Measurements from ENCODE around the gene ANO5. TPM values are rescaled to one million over a fixed set of nuclear protein-coding genes. Genes with fewer than 3 reads are reported as not detected.
A peak's percentile ranks its signal among the peaks of the same experiment; 100 is the strongest.

ANO5 gene
- total and polyA plus RNA-seq, 4 donors = 0.22 to 3.6 (median 1.9) TPM

DNA sequence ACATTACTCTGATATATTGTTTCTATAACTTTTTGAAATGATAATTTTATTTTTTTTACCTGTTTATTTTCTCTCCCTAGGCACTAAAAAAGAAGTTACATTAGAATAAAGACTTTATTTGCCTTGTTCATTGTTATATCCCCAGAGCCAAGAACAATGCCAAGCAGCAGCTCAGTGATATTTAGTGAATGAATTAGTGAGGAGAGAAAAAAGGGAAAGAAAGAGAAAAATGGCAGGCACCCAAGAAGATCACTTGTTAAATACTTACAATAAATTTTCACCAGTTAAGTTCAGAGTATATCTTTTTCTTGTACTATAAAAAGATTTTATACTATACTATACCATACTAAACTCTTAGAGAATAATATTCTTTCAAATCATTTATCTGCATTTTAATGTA is 13.3 kb upstream of the ANO5 start:
- Histone ChIP-seq H3K27ac (ENCODE audit: low read depth in 1 of 2, low read length in 1 of 2) (no peak overlapping the region), H3K9ac (ENCODE audit: insufficient read depth in 1 of 2, low read length in 2 of 2) (no peak overlapping the region), H3K4me1 (ENCODE audit: control insufficient read depth in 5 of 5, insufficient read depth in 5 of 5, low read length in 5 of 5) (no peaks in the 10 kb centered on the region), H3K27me3 (ENCODE audit: control insufficient read depth in 3 of 3, insufficient read depth in 3 of 3, low read length in 2 of 3) (no peaks in the 10 kb centered on the region), H3K4me3 (no peak overlapping the region), H3K9me3 (ENCODE audit: control insufficient read depth in 4 of 4, insufficient read depth in 3 of 4, low read length in 3 of 4) (no peaks in the 10 kb centered on the region), H3K36me3 (ENCODE audit: control insufficient read depth in 4 of 4, insufficient read depth in 4 of 4, low read length in 4 of 4) (no peaks in the 10 kb centered on the region)
- TF ChIP-seq, protein P1, sequence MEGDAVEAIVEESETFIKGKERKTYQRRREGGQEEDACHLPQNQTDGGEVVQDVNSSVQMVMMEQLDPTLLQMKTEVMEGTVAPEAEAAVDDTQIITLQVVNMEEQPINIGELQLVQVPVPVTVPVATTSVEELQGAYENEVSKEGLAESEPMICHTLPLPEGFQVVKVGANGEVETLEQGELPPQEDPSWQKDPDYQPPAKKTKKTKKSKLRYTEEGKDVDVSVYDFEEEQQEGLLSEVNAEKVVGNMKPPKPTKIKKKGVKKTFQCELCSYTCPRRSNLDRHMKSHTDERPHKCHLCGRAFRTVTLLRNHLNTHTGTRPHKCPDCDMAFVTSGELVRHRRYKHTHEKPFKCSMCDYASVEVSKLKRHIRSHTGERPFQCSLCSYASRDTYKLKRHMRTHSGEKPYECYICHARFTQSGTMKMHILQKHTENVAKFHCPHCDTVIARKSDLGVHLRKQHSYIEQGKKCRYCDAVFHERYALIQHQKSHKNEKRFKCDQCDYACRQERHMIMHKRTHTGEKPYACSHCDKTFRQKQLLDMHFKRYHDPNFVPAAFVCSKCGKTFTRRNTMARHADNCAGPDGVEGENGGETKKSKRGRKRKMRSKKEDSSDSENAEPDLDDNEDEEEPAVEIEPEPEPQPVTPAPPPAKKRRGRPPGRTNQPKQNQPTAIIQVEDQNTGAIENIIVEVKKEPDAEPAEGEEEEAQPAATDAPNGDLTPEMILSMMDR (IDR thresholded peaks at IDR 0.05; ENCODE audit: control extremely low read depth, extremely low read depth) = no peak
- no peak for ATAC-seq (ENCODE audit: insufficient read depth, low FRiP score)
- no peak for DNase-seq

DNA sequence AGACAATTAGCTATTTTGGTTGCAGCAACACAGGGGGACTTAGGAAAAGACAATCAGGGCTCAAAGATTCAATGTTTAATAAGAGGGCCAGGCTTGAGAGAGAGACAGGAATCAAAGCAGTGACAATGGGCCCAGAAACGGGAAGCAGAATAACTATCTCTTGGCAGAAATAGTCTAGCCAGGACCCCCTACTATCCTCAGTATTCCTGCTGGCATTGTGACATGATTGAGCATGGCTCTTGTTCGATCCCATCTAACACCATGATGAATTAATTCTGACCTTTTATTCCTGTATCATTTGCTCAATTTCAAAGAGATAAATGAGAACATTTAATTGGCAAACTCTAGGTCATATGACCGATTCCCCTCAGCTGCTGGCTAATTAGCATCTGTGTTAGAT is 12.8 kb upstream of the ANO5 start:
- no peaks in the 10 kb centered on the region for H3K4me1 ChIP-seq (ENCODE audit: control insufficient read depth in 5 of 5, insufficient read depth in 5 of 5, low read length in 5 of 5)
- DNase-seq (no peak), ATAC-seq (ENCODE audit: insufficient read depth, low FRiP score) (no peak)
- TF ChIP-seq, protein P1 (IDR thresholded peaks at IDR 0.05; ENCODE audit: control extremely low read depth, extremely low read depth) = no peak
- no peak overlapping the region for H3K27ac ChIP-seq (ENCODE audit: low read depth in 1 of 2, low read length in 1 of 2)
- 76 to 80% methylated on average over 3 of the region's 3 CpGs for WGBS, 2 donors
- H3K9me3 ChIP-seq (ENCODE audit: control insufficient read depth in 4 of 4, insufficient read depth in 3 of 4, low read length in 3 of 4) = no peaks in the 10 kb centered on the region
- no peaks in the 10 kb centered on the region for H3K27me3 ChIP-seq (ENCODE audit: control insufficient read depth in 3 of 3, insufficient read depth in 3 of 3, low read length in 2 of 3)
- no peak overlapping the region for H3K9ac ChIP-seq (ENCODE audit: insufficient read depth in 1 of 2, low read length in 2 of 2)
- H3K36me3 ChIP-seq (ENCODE audit: control insufficient read depth in 4 of 4, insufficient read depth in 4 of 4, low read length in 4 of 4) = no peaks in the 10 kb centered on the region
- H3K4me3 ChIP-seq = no peak overlapping the region

DNA sequence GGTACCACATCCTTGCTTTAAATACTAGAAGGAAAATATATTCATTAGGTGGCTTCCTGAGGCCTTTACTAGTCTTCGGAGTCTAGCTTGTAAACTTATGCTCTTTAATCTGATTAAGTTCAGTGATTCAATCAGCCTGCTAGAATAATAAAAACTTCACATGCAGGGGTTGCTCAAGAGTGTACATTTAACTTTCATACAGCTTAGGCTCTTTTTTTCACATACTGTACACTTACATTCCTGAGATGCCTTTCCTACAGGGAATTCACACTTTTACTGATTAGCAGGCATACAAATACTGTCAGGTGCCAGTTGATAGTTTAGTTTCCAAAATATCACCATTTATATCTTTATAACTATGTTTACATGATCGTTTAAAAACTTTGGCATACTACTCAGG is 3.2 kb upstream of the ANO5 start:
- H3K27ac ChIP-seq (ENCODE audit: low read depth in 1 of 2, low read length in 1 of 2) = no peak overlapping the region
- no peaks in the 10 kb centered on the region for H3K9me3 ChIP-seq (ENCODE audit: control insufficient read depth in 4 of 4, insufficient read depth in 3 of 4, low read length in 3 of 4)
- TF ChIP-seq, protein P1 (IDR thresholded peaks at IDR 0.05; ENCODE audit: control extremely low read depth, extremely low read depth) = no peak
- WGBS, 2 donors = 39 to 69% methylated on average over 2 of the region's 2 CpGs
- no peak overlapping the region for H3K4me3 ChIP-seq
- H3K4me1 ChIP-seq (ENCODE audit: control insufficient read depth in 5 of 5, insufficient read depth in 5 of 5, low read length in 5 of 5) = peaks cover 0 to 12% (median 0%) of the 10 kb centered on the region in 5 donors
- ATAC-seq (ENCODE audit: insufficient read depth, low FRiP score) (no peak), DNase-seq (peak in 2 of 3 donors; percentile 1 to 17)
- peaks cover 0 to 8% (median 2%) of the 10 kb centered on the region in 3 donors for H3K27me3 ChIP-seq (ENCODE audit: control insufficient read depth in 3 of 3, insufficient read depth in 3 of 3, low read length in 2 of 3)
- no peaks in the 10 kb centered on the region for H3K36me3 ChIP-seq (ENCODE audit: control insufficient read depth in 4 of 4, insufficient read depth in 4 of 4, low read length in 4 of 4)
- no peak overlapping the region for H3K9ac ChIP-seq (ENCODE audit: insufficient read depth in 1 of 2, low read length in 2 of 2)

DNA sequence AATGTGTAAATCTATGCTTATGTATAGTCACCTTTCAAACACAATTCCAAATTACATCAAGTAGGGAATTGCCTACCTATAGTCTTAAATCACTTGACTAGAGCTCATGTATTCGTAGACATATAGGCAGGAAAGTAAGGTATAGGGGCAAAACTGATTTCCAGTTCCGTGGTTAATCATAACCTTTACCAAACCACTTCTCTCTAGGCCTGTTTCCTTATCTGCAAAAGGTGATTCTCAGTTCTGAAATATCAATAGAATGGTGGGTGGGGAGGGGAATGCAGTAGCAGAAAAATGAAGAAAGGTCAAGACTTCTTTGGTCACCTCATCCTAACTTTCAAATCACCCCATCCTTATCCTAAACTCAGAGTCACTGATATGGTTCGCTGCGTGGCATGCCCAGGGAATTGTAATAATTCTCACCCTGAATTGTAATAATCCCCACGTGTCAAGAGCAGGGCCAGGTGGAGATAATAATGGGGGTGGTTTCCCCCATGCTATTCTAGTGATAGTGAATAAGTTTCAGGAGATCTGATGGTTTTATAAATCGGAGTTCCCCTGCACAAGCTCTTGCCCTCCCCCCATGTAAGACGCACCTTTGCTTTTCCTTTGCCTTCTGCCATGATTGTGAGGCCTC is 1.9 kb upstream of the ANO5 start:
- Histone ChIP-seq H3K4me1 (ENCODE audit: control insufficient read depth in 5 of 5, insufficient read depth in 5 of 5, low read length in 5 of 5) (peaks cover 0 to 12% (median 0%) of the 10 kb centered on the region in 5 donors), H3K27ac (ENCODE audit: low read depth in 1 of 2, low read length in 1 of 2) (no peak overlapping the region), H3K9me3 (ENCODE audit: control insufficient read depth in 4 of 4, insufficient read depth in 3 of 4, low read length in 3 of 4) (no peaks in the 10 kb centered on the region), H3K36me3 (ENCODE audit: control insufficient read depth in 4 of 4, insufficient read depth in 4 of 4, low read length in 4 of 4) (no peaks in the 10 kb centered on the region), H3K4me3 (no peak overlapping the region), H3K9ac (ENCODE audit: insufficient read depth in 1 of 2, low read length in 2 of 2) (no peak overlapping the region), H3K27me3 (ENCODE audit: control insufficient read depth in 3 of 3, insufficient read depth in 3 of 3, low read length in 2 of 3) (peaks cover 0 to 9% (median 2%) of the 10 kb centered on the region in 3 donors)
- ATAC-seq (ENCODE audit: insufficient read depth, low FRiP score) (no peak), DNase-seq (no peak)
- 88 to 90% methylated on average over 7 of the region's 7 CpGs for WGBS, 2 donors
- TF ChIP-seq, protein P1 (IDR thresholded peaks at IDR 0.05; ENCODE audit: control extremely low read depth, extremely low read depth) = no peak
